ENCODE data around the gene FBXO2. TPM values are rescaled to one million over a fixed set of nuclear protein-coding genes. Genes with fewer than 3 reads are reported as not detected.
A peak's percentile ranks its signal among the peaks of the same experiment; 100 is the strongest.

The FBXO2 gene
- total and polyA plus RNA-seq, 2 of the 4 experiments (the other 2 are of a cell fraction), result 0.36 to 1.7 TPM

DNA sequence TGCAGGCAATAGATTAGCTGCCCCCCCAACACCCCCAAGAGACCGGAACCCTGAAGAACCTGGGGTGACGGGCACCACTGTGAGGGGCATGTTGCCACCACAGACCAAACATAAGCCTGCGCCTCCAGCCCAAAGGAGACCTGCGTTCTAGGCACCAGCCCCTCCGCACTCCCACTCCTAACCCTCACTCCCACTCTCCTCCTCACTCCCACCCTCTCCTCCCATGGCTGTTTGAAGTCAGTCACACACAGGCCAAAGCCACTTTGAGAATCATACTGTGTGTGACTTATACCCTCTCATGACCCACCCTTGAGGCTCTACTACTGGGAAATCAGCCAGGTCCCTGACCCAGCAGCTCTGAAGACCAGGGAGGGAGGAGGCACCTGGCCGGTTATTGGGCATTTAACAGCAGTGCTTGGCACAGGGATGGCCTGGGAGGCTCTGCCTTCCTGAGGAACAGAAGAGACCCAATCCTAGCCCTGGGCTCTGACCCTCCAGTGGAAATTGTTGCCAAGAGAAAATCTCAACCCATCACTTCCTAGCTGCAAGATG, 43.5 kb downstream of the FBXO2 start:
- H3K18ac ChIP-seq (ENCODE audit: low read depth, low read length), result no peak overlapping the region
- no peaks in the 10 kb centered on the region for H3K36me3 ChIP-seq (ENCODE audit: control insufficient read depth, insufficient read depth, low read length)
- no peak overlapping the region for H2BK20ac ChIP-seq (ENCODE audit: low read depth, low read length)
- no peaks in the 10 kb centered on the region for H3K4me1 ChIP-seq (ENCODE audit: control insufficient read depth, insufficient read depth, low read length)
- ChIA-PET POLR2A (ENCODE audit: unreplicated experiment) (no interaction called here), CTCF (no interaction called here)
- no peak for TF ChIP-seq ELK1 (IDR thresholded peaks at IDR 0.05; ENCODE audit: borderline replicate concordance, low read depth, low read length)
- TF ChIP-seq NFE2L2 (IDR thresholded peaks at IDR 0.05; ENCODE audit: low read depth, low read length), result no peak
- TF ChIP-seq RFX5 (IDR thresholded peaks at IDR 0.05; ENCODE audit: low read depth, low read length), result no peak
- TF ChIP-seq SMC3 (IDR thresholded peaks at IDR 0.05; ENCODE audit: low read depth, low read length), result no peak
- no peak for TF ChIP-seq MAFK (IDR thresholded peaks at IDR 0.05; ENCODE audit: low read depth, low read length)
- no peak for TF ChIP-seq CHD1 (IDR thresholded peaks at IDR 0.05; ENCODE audit: low read depth, low read length)
- no peak for TF ChIP-seq RAD21 (IDR thresholded peaks at IDR 0.05; ENCODE audit: low read length)
- TF ChIP-seq MXI1 (IDR thresholded peaks at IDR 0.05; ENCODE audit: borderline replicate concordance, low read depth, low read length), result no peak
- no peak for TF ChIP-seq FOS (IDR thresholded peaks at IDR 0.05; ENCODE audit: low read depth, low read length)
- TF ChIP-seq POLR2A (IDR thresholded peaks at IDR 0.05; ENCODE audit: low read depth, low read length), result no peak
- no peak for TF ChIP-seq CTCF (conservative IDR thresholded peaks at IDR 0.05; ENCODE audit: low read depth, low read length)
- TF ChIP-seq MAZ (IDR thresholded peaks at IDR 0.05; ENCODE audit: borderline replicate concordance, low read depth, low read length), result no peak
- TF ChIP-seq RCOR1 (IDR thresholded peaks at IDR 0.05; ENCODE audit: insufficient replicate concordance, low read length), result no peak
- TF ChIP-seq, protein P1, sequence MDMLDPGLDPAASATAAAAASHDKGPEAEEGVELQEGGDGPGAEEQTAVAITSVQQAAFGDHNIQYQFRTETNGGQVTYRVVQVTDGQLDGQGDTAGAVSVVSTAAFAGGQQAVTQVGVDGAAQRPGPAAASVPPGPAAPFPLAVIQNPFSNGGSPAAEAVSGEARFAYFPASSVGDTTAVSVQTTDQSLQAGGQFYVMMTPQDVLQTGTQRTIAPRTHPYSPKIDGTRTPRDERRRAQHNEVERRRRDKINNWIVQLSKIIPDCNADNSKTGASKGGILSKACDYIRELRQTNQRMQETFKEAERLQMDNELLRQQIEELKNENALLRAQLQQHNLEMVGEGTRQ (IDR thresholded peaks at IDR 0.05; ENCODE audit: low read depth, low read length), result no peak
- TF ChIP-seq CEBPB (IDR thresholded peaks at IDR 0.05; ENCODE audit: low read depth, low read length), result no peak
- no peak for TF ChIP-seq BHLHE40 (IDR thresholded peaks at IDR 0.05; ENCODE audit: low read depth, low read length)
- no peak overlapping the region for H3K14ac ChIP-seq (replicated peaks; ENCODE audit: low read depth, low read length)
- no peak overlapping the region for H3K56ac ChIP-seq (ENCODE audit: extremely low read depth, insufficient read depth, low read length)
- H3K4ac ChIP-seq (ENCODE audit: low read depth, low read length), result no peak overlapping the region
- BruUV-seq (replicated peaks), result no TSS peak
- H3K9me3 ChIP-seq (ENCODE audit: control insufficient read depth, insufficient read depth, low read length), result no peaks in the 10 kb centered on the region
- H3K23ac ChIP-seq (ENCODE audit: low read depth, low read length), result no peak overlapping the region
- H2AK9ac ChIP-seq (replicated peaks; ENCODE audit: low read depth, low read length, poor library complexity), result peak overlapping the region; percentile 10
- no peaks in the 10 kb centered on the region for H3K9me1 ChIP-seq (ENCODE audit: insufficient read depth, low read length)
- H3K4me2 ChIP-seq (ENCODE audit: low read depth, low read length), result no peak overlapping the region
- no peak for ATAC-seq (ENCODE audit: low read depth)
- H3K4me3 ChIP-seq (ENCODE audit: insufficient read depth, low read depth, low read length), result no peak overlapping the region
- no peaks in the 10 kb centered on the region for H3K79me1 ChIP-seq (ENCODE audit: low read depth in 1 of 2, low read length in 2 of 2)
- no peak overlapping the region for H2BK120ac ChIP-seq (ENCODE audit: low read depth, low read length)
- H4K91ac ChIP-seq (ENCODE audit: insufficient read depth, low read depth, low read length), result no peak overlapping the region
- no peaks in the 10 kb centered on the region for H4K20me1 ChIP-seq (ENCODE audit: insufficient read depth, low read length)
- no peak overlapping the region for H2AK5ac ChIP-seq (ENCODE audit: low read depth, low read length)
- no peak overlapping the region for H4K5ac ChIP-seq (ENCODE audit: low read depth, low read length)
- H2BK15ac ChIP-seq (ENCODE audit: low read depth, low read length), result no peak overlapping the region
- H3K27ac ChIP-seq (ENCODE audit: insufficient read depth, low read length), result no peak overlapping the region
- intact Hi-C loops (cut with micrococcal nuclease) (no loop called here), in situ Hi-C loops (cut with MboI; ENCODE audit: low sequenced_read_pairs) (no loop called here), dilution Hi-C loops (cut with HindIII; ENCODE audit: low sequenced_read_pairs, unreplicated experiment) (no loop called here)
- no peak overlapping the region for H4K8ac ChIP-seq (ENCODE audit: low read depth in 2 of 2, low read length in 2 of 2)
- WGBS, 2 experiments (ENCODE audit: extremely low coverage in 2 of 2, insufficient read length in 1 of 2), result no CpG with 5 or more reads among the region's 6 CpGs
- peaks cover 5% of the 10 kb centered on the region; the same call in 1 of the 2 replicates for H3K27me3 ChIP-seq (ENCODE audit: control insufficient read depth, insufficient read depth, low read length)
- no peak for DNase-seq
- no peak overlapping the region for H3K9ac ChIP-seq (ENCODE audit: low read depth, low read length)
- H2BK5ac ChIP-seq (ENCODE audit: low read depth, low read length, poor library complexity, severe bottlenecking), result no peak overlapping the region
- H2AFZ ChIP-seq (replicated peaks; ENCODE audit: low read length, poor library complexity), result no peak overlapping the region

All from IMR-90 (cell line).